ENCODE data around the gene DNAH1.

Gene DNAH1

GRCh38 chr3:52402706-52403270 lies 86.7 kb downstream of the DNAH1 start:
- no peak for DNase-seq
- H3K27me3 Mint-ChIP-seq: no peaks in the 10 kb centered on the region
- H3K9me3 Mint-ChIP-seq: no peaks in the 10 kb centered on the region
- peak overlapping the region; percentile 5 for H3K27ac Mint-ChIP-seq
- H3K36me3 Mint-ChIP-seq: peaks cover 44% of the 10 kb centered on the region
- H3K4me3 Mint-ChIP-seq: no peak overlapping the region
- H3K4me1 Mint-ChIP-seq: peaks cover 2% of the 10 kb centered on the region
- CTCF ChIA-PET: no interaction called here

DNA sequence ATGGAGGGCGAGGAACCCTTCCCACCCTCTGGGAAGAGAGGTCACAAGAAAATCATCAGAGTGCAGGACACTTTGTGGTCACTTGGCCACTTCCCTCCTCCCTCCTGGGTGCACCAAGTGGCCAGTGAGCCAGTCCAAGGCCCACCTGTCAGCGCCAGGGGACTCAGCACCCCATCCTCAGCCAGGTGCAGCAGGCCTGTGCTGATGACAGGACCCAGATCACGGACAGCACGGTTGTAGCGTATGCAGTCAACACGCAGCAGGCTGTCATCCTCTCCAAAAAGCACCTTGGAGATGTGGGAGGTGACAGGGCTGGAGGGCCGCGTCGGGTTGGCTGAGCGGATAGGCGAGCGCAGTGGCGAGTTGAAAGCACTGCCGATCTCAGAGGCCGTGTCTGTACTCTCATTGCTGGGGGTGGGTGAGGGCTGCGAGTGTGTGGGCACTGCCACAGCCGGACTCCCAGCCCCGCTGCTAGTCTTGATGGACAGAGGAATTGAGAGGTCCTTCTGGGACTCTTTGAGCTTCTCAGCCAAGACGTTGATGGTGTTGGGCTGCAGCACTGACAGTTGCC lies 87.2 kb downstream of the DNAH1 start:
- DNase-seq: no peak
- CTCF ChIA-PET: no interaction called here
- Mint-ChIP-seq H3K27ac (no peak overlapping the region), H3K4me3 (no peak overlapping the region), H3K4me1 (peaks cover 5% of the 10 kb centered on the region), H3K9me3 (no peaks in the 10 kb centered on the region), H3K36me3 (peaks cover 47% of the 10 kb centered on the region), H3K27me3 (no peaks in the 10 kb centered on the region)

DNA sequence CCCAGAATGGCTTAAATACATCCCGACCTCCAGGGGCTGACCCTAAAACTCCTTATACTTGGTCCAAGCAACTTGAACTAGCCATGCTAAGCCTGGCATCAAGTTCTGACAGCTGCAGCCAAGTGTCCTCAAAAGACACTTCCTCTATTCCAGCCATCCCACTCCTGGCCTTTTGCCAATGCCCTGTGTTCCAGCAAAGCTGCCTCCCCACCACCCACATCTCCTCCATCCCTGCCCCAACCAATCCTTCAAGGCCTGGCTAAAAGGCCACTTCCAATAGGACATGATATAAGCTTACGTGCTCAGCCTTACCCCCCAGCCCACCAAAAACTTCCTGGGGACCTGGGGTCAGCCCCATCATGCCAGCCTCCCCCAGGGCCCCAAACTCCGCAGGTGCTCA lies 87.8 kb downstream of the DNAH1 start:
- no peak overlapping the region for H3K27ac Mint-ChIP-seq
- CTCF ChIA-PET: no interaction called here
- H3K27me3 Mint-ChIP-seq: no peaks in the 10 kb centered on the region
- DNase-seq: no peak
- peaks cover 51% of the 10 kb centered on the region for H3K36me3 Mint-ChIP-seq
- no peak overlapping the region for H3K4me3 Mint-ChIP-seq
- no peaks in the 10 kb centered on the region for H3K9me3 Mint-ChIP-seq
- peaks cover 11% of the 10 kb centered on the region for H3K4me1 Mint-ChIP-seq

- H3K27ac Mint-ChIP-seq: no peak overlapping the region
- DNase-seq: no peak
- H3K4me3 Mint-ChIP-seq: no peak overlapping the region
- CTCF ChIA-PET: interaction anchor here (0.9 kb wide), 1 partner anchor 19 kb away, joined by 3 read pairs; no protein-coding TSS in a partner anchor
- no peaks in the 10 kb centered on the region for H3K9me3 Mint-ChIP-seq
- peaks cover 51% of the 10 kb centered on the region for H3K36me3 Mint-ChIP-seq
- no peaks in the 10 kb centered on the region for H3K27me3 Mint-ChIP-seq
- H3K4me1 Mint-ChIP-seq: peaks cover 14% of the 10 kb centered on the region
Observed at GRCh38 chr3:52404391-52404790, 88.3 kb downstream of the DNAH1 start.

DNA sequence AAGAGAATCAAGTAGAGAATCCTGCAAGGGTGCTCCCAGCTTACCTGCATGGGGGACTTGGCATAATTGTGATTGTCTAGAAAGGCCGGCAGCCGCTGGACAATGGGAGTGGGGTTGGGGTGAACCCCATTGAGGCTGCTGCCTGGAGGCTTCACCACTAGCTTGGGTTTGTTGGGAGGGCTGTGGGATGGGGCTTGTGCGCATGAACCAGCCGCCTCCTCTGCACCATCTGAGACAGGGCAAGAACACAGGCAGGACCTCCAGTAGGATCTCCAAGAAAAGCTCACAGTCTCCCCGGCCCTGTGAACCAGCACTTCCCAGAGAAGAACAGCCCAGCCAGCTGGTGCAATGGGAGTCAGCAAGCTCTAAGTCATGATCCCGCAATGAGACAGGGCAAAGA lies 88.9 kb downstream of the DNAH1 start:
- CTCF ChIA-PET: interaction anchor here (0.9 kb wide), 1 partner anchor 20 kb away, joined by 3 read pairs; no protein-coding TSS in a partner anchor
- Mint-ChIP-seq H3K9me3 (no peaks in the 10 kb centered on the region), H3K36me3 (peaks cover 51% of the 10 kb centered on the region), H3K27me3 (peaks cover 4% of the 10 kb centered on the region), H3K4me3 (no peak overlapping the region), H3K4me1 (peaks cover 14% of the 10 kb centered on the region), H3K27ac (no peak overlapping the region)
- DNase-seq: no peak

- no peaks in the 10 kb centered on the region for H3K9me3 Mint-ChIP-seq
- DNase-seq: no peak
- no peak overlapping the region for H3K27ac Mint-ChIP-seq
- CTCF ChIA-PET: no interaction called here
- no peak overlapping the region for H3K4me3 Mint-ChIP-seq
- peaks cover 4% of the 10 kb centered on the region for H3K27me3 Mint-ChIP-seq
- peaks cover 14% of the 10 kb centered on the region for H3K4me1 Mint-ChIP-seq
- H3K36me3 Mint-ChIP-seq: peaks cover 51% of the 10 kb centered on the region
Observed at GRCh38 chr3:52405601-52406110, 89.5 kb downstream of the DNAH1 start.

DNA sequence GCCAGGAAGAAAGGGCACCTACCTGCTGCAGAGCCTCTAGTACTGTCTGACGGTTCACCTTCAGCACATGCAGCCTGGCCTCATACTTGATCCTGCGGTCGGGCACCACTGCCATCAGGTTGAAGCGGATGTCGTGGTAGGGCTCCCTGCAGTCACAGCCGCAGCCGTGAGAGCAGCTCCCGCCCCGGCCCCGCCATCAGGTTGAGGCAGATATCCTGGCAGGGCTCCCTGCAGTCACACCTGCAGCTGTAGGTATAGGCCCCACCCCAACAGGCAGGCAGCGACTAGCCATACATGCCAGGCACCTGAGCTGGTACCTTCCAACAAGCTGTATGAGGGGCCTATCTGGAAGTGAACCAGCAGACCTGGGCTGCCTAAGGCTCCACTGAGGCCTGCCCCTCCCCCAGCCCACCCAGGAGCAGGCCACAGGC lies 90.1 kb downstream of the DNAH1 start:
- Mint-ChIP-seq H3K27me3 (peaks cover 4% of the 10 kb centered on the region), H3K4me1 (peaks cover 18% of the 10 kb centered on the region), H3K36me3 (peaks cover 52% of the 10 kb centered on the region), H3K4me3 (no peak overlapping the region), H3K9me3 (no peaks in the 10 kb centered on the region), H3K27ac (peak overlapping the region; percentile 19)
- CTCF ChIA-PET: no interaction called here
- no peak for DNase-seq

GRCh38 chr3:52406791-52407510 lies 90.8 kb downstream of the DNAH1 start:
- H3K9me3 Mint-ChIP-seq: no peaks in the 10 kb centered on the region
- H3K4me3 Mint-ChIP-seq: no peak overlapping the region
- peaks cover 4% of the 10 kb centered on the region for H3K27me3 Mint-ChIP-seq
- H3K4me1 Mint-ChIP-seq: peaks cover 25% of the 10 kb centered on the region
- peak overlapping the region; percentile 19 for H3K27ac Mint-ChIP-seq
- DNase-seq: no peak
- H3K36me3 Mint-ChIP-seq: peaks cover 49% of the 10 kb centered on the region
- CTCF ChIA-PET: no interaction called here

DNA sequence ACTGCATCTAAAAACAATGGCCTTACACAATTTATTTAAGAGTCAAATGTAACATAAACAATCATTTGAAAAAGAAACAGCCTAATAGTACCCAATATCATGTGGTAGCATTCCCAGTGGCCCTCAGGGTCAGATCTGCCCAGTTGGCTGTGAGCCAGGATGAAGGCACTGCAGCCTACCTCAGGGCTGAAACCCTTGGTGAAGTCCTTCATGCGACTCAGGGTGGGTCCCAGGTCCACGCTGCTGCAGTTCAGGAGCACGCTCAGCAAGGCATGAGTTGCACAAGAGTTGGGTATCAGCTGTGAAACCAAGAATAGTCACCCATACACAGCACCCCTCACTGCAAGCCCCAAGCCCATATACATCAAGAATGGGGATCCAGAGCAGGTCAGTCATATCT lies 91.7 kb downstream of the DNAH1 start:
- Mint-ChIP-seq H3K9me3 (no peaks in the 10 kb centered on the region), H3K4me1 (peaks cover 34% of the 10 kb centered on the region), H3K27ac (no peak overlapping the region)

GRCh38 chr3:52408466-52408865 lies 92.3 kb downstream of the DNAH1 start:
- H3K27me3 Mint-ChIP-seq: peaks cover 4% of the 10 kb centered on the region
- peak overlapping the region; percentile 98 for H3K27ac Mint-ChIP-seq
- peaks cover 39% of the 10 kb centered on the region for H3K36me3 Mint-ChIP-seq
- H3K9me3 Mint-ChIP-seq: no peaks in the 10 kb centered on the region
- peaks cover 38% of the 10 kb centered on the region for H3K4me1 Mint-ChIP-seq
- peak overlapping the region; percentile 95 for H3K4me3 Mint-ChIP-seq
- DNase-seq: no peak
- CTCF ChIA-PET: no interaction called here

More for the DNA sequence above, 91.7 kb downstream of the DNAH1 start:
- DNase-seq: no peak
- Mint-ChIP-seq H3K36me3 (peaks cover 44% of the 10 kb centered on the region), H3K27me3 (peaks cover 4% of the 10 kb centered on the region), H3K4me3 (peak overlapping the region; percentile 95)
- CTCF ChIA-PET: no interaction called here

GRCh38 chr3:52415800-52416199 lies 99.7 kb downstream of the DNAH1 start:
- Mint-ChIP-seq H3K4me1 (peaks cover 41% of the 10 kb centered on the region), H3K27ac (no peak overlapping the region), H3K36me3 (peaks cover 28% of the 10 kb centered on the region), H3K9me3 (no peaks in the 10 kb centered on the region), H3K4me3 (no peak overlapping the region), H3K27me3 (no peaks in the 10 kb centered on the region)
- CTCF ChIA-PET: interaction anchor here (1.2 to 1.4 kb wide), 2 partner anchors 12 to 32 kb away, joined by 3 to 5 read pairs; no protein-coding TSS in a partner anchor
- DNase-seq: no peak

- CTCF ChIA-PET: interaction anchor here (1.2 to 1.5 kb wide), 2 partner anchors 8 kb away, joined by 3 read pairs; no protein-coding TSS in a partner anchor
- H3K27me3 Mint-ChIP-seq: no peaks in the 10 kb centered on the region
- H3K4me1 Mint-ChIP-seq: peaks cover 7% of the 10 kb centered on the region
- DNase-seq: no peak
- peaks cover 17% of the 10 kb centered on the region for H3K36me3 Mint-ChIP-seq
- no peaks in the 10 kb centered on the region for H3K9me3 Mint-ChIP-seq
- no peak overlapping the region for H3K4me3 Mint-ChIP-seq
- no peak overlapping the region for H3K27ac Mint-ChIP-seq
Observed at GRCh38 chr3:52420388-52420787, 104.3 kb downstream of the DNAH1 start.

DNA sequence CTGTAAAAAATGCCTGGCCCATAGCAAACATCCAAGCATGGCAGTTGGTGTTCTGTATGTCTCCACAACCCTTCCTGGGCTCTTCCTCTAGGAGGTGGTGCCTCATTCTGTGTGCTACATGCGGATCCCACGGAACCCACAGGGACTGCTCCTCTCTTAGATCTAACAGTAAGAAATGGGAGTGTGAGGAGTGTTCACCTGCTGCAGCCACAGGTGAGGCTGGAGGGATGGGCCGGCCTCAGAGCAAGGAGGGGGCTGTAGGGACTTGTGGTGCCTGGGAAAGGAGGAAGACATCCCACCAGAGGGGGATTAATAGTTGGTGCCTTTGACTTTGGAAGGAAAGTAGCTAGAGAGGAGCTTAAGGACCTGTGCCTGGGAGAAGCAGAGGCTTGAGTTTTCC lies 106.5 kb downstream of the DNAH1 start:
- Mint-ChIP-seq H3K4me1 (no peaks in the 10 kb centered on the region), H3K27ac (no peak overlapping the region), H3K9me3 (no peaks in the 10 kb centered on the region), H3K4me3 (no peak overlapping the region), H3K27me3 (peaks cover 6% of the 10 kb centered on the region), H3K36me3 (peaks cover 9% of the 10 kb centered on the region)
- CTCF ChIA-PET: interaction anchor here (1.0 to 1.7 kb wide), 3 partner anchors 10 to 25 kb away, joined by 4 to 13 read pairs (median 6); no protein-coding TSS in a partner anchor
- no peak for DNase-seq

- DNase-seq: no peak
- Mint-ChIP-seq H3K36me3 (peaks cover 9% of the 10 kb centered on the region), H3K27me3 (peaks cover 10% of the 10 kb centered on the region), H3K4me1 (no peaks in the 10 kb centered on the region), H3K9me3 (no peaks in the 10 kb centered on the region), H3K4me3 (no peak overlapping the region), H3K27ac (no peak overlapping the region)
- CTCF ChIA-PET: interaction anchor here (1.0 to 1.7 kb wide), 3 partner anchors 11 to 25 kb away, joined by 4 to 13 read pairs (median 6); no protein-coding TSS in a partner anchor
Observed at GRCh38 chr3:52423173-52423572, 107.1 kb downstream of the DNAH1 start.

All from activated naive CD4-positive, alpha-beta T cell treated with anti-CD3 and anti-CD28 coated beads, Interleukin-2, amount 10 ng/mL, durations not matched to agents 7 days and 5 days (primary cell).